HCT116 (cell line): ENCODE results near the gene CDH4.

Experiments
- CEBPB ChIP-seq: IDR thresholded peaks from 2 replicates; pipeline ENCODE4 v1.6.1; 2012; ENCODE audit warnings: low read depth
- EZH2 ChIP-seq: fragments of 200-600 bp; sonication (generic); IDR thresholded peaks from 2 replicates; pipeline ENCODE4 v1.6.1; 2017; ENCODE audit warnings: antibody characterized with exemption, mixed run types
- FOSL1 ChIP-seq: IDR thresholded peaks from 2 replicates; pipeline ENCODE4 v1.6.1; 2012; ENCODE audit warnings: low read depth
- POLR2A ChIP-seq: IDR thresholded peaks from 2 replicates; pipeline ENCODE4 v1.7.0; 2011; ENCODE audit warnings: borderline replicate concordance; ENCODE audit not compliant: insufficient read depth, insufficient read length; ENCODE audit errors: extremely low read depth
- POLR2AphosphoS5 ChIP-seq: IDR thresholded peaks from 2 replicates; pipeline ENCODE4 v1.6.1; 2011; ENCODE audit warnings: mild to moderate bottlenecking, low read depth, low read length, moderate library complexity
- RAD21 ChIP-seq: IDR thresholded peaks from 2 replicates; pipeline ENCODE4 v1.6.1; 2012; ENCODE audit warnings: low read depth, mild to moderate bottlenecking
- SRF ChIP-seq: IDR thresholded peaks from 2 replicates; pipeline ENCODE4 v1.6.1; 2012; ENCODE audit warnings: low read depth
- YY1 ChIP-seq: IDR thresholded peaks from 2 replicates; pipeline ENCODE4 v1.6.1; 2011; ENCODE audit warnings: low read length, low read depth, moderate library complexity, mild to moderate bottlenecking; ENCODE audit not compliant: insufficient replicate concordance; ENCODE audit errors: extremely low read depth
- ZNF274 ChIP-seq: fragments of 200-500 bp; sonication (Bioruptor generic); IDR thresholded peaks from 2 replicates; pipeline ENCODE4 v1.6.1; 2014; ENCODE audit warnings: mild to moderate bottlenecking, low read depth, low read length, inconsistent platforms
- TF ChIP-seq, protein P1 (sequence below): IDR thresholded peaks from 2 replicates; pipeline ENCODE4 v1.6.1; 2012; ENCODE audit warnings: low read depth
- TF ChIP-seq, protein P2 (sequence below), 3 experiments: fragments of 200-600 bp in 1 of 3; sonication (generic) in 1 of 3; IDR thresholded peaks in 2 of 3; conservative IDR thresholded peaks in 1 of 3; 2 replicates each; pipeline ENCODE4 v1.5.1; 2012 to 2017; ENCODE audit warnings: low read depth in 2 of 3, low read length in 2 of 3, antibody characterized with exemption in 1 of 3, borderline replicate concordance in 1 of 3, control low read depth in 1 of 3, mild to moderate bottlenecking in 1 of 3, mixed read lengths in 1 of 3, mixed run types in 1 of 3, moderate library complexity in 1 of 3; ENCODE audit not compliant: insufficient read depth in 1 of 3
- TF ChIP-seq, protein P3 (sequence below): IDR thresholded peaks from 2 replicates; pipeline ENCODE4 v1.6.1; 2011; ENCODE audit warnings: mild to moderate bottlenecking, low read length, moderate library complexity; ENCODE audit not compliant: insufficient replicate concordance; ENCODE audit errors: extremely low read depth

DNA sequence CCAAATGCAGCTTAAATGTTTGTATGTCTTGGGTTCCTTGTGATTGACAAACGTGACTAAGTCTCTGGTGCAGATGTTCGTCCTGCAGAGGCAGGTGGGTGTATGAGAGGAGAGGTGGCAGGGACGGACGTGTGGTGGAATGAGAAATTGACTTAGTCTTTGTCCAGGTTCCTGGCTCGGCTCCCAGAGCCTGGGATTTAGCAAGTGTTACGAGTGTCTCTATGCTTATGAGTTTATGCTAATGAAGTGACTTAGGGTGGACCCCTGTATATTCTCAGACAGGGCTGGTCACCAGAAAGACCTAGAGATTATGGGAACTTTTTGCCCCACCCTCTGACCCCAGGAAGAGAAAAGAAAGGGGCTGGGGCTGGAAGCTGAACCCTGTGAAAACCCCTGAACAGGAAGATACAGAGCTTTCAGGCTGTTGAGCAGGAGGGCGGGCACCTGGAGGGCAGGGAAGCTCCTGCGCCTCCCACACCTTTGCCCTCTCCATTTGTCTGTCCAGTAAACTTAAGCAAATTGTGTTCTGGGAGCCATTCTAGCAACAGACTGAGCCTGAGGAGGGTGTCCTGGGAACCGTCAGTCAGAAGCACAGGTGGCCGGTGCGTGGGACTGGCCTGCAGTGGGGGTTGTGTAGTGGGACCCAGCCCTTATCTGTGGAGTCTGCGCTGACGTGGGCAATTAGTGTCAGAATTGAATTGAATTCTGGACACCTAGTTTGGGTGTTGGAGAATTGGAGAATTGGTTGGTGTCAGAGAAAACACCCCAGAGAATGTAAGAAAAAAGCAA is 362.1 kb downstream of the CDH4 start:
- TF ChIP-seq RAD21, result no peak
- TF ChIP-seq SRF, result no peak
- TF ChIP-seq, protein P1, sequence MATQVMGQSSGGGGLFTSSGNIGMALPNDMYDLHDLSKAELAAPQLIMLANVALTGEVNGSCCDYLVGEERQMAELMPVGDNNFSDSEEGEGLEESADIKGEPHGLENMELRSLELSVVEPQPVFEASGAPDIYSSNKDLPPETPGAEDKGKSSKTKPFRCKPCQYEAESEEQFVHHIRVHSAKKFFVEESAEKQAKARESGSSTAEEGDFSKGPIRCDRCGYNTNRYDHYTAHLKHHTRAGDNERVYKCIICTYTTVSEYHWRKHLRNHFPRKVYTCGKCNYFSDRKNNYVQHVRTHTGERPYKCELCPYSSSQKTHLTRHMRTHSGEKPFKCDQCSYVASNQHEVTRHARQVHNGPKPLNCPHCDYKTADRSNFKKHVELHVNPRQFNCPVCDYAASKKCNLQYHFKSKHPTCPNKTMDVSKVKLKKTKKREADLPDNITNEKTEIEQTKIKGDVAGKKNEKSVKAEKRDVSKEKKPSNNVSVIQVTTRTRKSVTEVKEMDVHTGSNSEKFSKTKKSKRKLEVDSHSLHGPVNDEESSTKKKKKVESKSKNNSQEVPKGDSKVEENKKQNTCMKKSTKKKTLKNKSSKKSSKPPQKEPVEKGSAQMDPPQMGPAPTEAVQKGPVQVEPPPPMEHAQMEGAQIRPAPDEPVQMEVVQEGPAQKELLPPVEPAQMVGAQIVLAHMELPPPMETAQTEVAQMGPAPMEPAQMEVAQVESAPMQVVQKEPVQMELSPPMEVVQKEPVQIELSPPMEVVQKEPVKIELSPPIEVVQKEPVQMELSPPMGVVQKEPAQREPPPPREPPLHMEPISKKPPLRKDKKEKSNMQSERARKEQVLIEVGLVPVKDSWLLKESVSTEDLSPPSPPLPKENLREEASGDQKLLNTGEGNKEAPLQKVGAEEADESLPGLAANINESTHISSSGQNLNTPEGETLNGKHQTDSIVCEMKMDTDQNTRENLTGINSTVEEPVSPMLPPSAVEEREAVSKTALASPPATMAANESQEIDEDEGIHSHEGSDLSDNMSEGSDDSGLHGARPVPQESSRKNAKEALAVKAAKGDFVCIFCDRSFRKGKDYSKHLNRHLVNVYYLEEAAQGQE, result no peak
- TF ChIP-seq POLR2AphosphoS5, result no peak
- TF ChIP-seq, protein P2, sequence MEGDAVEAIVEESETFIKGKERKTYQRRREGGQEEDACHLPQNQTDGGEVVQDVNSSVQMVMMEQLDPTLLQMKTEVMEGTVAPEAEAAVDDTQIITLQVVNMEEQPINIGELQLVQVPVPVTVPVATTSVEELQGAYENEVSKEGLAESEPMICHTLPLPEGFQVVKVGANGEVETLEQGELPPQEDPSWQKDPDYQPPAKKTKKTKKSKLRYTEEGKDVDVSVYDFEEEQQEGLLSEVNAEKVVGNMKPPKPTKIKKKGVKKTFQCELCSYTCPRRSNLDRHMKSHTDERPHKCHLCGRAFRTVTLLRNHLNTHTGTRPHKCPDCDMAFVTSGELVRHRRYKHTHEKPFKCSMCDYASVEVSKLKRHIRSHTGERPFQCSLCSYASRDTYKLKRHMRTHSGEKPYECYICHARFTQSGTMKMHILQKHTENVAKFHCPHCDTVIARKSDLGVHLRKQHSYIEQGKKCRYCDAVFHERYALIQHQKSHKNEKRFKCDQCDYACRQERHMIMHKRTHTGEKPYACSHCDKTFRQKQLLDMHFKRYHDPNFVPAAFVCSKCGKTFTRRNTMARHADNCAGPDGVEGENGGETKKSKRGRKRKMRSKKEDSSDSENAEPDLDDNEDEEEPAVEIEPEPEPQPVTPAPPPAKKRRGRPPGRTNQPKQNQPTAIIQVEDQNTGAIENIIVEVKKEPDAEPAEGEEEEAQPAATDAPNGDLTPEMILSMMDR (IDR thresholded peaks at IDR 0.05 in 2 of 3, conservative IDR thresholded peaks at IDR 0.05 in 1 of 3; ENCODE audit: borderline replicate concordance in 1 of 3, insufficient read depth in 1 of 3, low read depth in 2 of 3, low read length in 2 of 3), result no peak
- TF ChIP-seq ZNF274, result no peak
- TF ChIP-seq YY1, result no peak
- no peak for TF ChIP-seq FOSL1
- TF ChIP-seq, protein P3, sequence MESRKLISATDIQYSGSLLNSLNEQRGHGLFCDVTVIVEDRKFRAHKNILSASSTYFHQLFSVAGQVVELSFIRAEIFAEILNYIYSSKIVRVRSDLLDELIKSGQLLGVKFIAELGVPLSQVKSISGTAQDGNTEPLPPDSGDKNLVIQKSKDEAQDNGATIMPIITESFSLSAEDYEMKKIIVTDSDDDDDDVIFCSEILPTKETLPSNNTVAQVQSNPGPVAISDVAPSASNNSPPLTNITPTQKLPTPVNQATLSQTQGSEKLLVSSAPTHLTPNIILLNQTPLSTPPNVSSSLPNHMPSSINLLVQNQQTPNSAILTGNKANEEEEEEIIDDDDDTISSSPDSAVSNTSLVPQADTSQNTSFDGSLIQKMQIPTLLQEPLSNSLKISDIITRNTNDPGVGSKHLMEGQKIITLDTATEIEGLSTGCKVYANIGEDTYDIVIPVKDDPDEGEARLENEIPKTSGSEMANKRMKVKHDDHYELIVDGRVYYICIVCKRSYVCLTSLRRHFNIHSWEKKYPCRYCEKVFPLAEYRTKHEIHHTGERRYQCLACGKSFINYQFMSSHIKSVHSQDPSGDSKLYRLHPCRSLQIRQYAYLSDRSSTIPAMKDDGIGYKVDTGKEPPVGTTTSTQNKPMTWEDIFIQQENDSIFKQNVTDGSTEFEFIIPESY, result no peak
- TF ChIP-seq CEBPB, result no peak
- TF ChIP-seq EZH2, result no peak
- no peak for TF ChIP-seq POLR2A
